GM12865 (cell line): ENCODE data around the gene OPRL1.

ENCODE experiments used
- DNase-seq: peaks from one replicate; pipeline ENCODE4 v3.0.0; 2010; ENCODE audit warnings: low read depth
- H3K4me3 ChIP-seq: 2 replicates; pipeline ENCODE4 v1.5.1; 2011; ENCODE audit warnings: mild to moderate bottlenecking, low read depth, low read length, control low read depth
- CTCF ChIP-seq: IDR thresholded peaks from 2 replicates; pipeline ENCODE4 v1.5.1; 2011; ENCODE audit warnings: low read length, control low read depth, low read depth, inconsistent platforms; ENCODE audit not compliant: insufficient read depth; ENCODE audit errors: missing control alignments

The OPRL1 gene

GRCh38 chr20:64077876-64078551, 1.9 kb upstream of the OPRL1 start:
- H3K4me3 ChIP-seq = peak overlapping the region; percentile 60
- DNase-seq = peak; percentile 81
- no peak for TF ChIP-seq CTCF

GRCh38 chr20:64078934-64079272, 979 bp upstream of the OPRL1 start:
- TF ChIP-seq CTCF = no peak
- H3K4me3 ChIP-seq = peak overlapping the region; percentile 60
- no peak for DNase-seq

GRCh38 chr20:64079273-64080012, 439 bp upstream of the OPRL1 start, which contains the start of gene RGS19:
RGS19 (minus strand) TSS chr20:64079518; CDS start chr20:64076886, 2,632 bp downstream.
- DNase-seq = peak; percentile 90
- peak within 1 kb of the TSS; percentile 60 for H3K4me3 ChIP-seq
- TF ChIP-seq CTCF = no peak

- no peak for DNase-seq
- no peak overlapping the region for H3K4me3 ChIP-seq
- no peak for TF ChIP-seq CTCF
Observed at GRCh38 chr20:64080813-64081623, 1.1 kb downstream of the OPRL1 start.

GRCh38 chr20:64081624-64081964, 1.7 kb downstream of the OPRL1 start:
- TF ChIP-seq CTCF = no peak
- no peak for DNase-seq
- H3K4me3 ChIP-seq = no peak overlapping the region

GRCh38 chr20:64082126-64082731, 2.3 kb downstream of the OPRL1 start:
- no peak overlapping the region for H3K4me3 ChIP-seq
- TF ChIP-seq CTCF = no peak
- no peak for DNase-seq
